CD1c-positive myeloid dendritic cell (primary cell): Measurements from ENCODE around the gene XPO1.
"Not testable (repeated sequence)": the region's sequence is repeated elsewhere in the genome, so short reads cannot be mapped to it uniquely, and the experiment has no call there.

Source experiments
- DNase-seq: peaks from one replicate; pipeline ENCODE4 v3.0.0-alpha.2; 2016; ENCODE audit errors: extremely low spot score

Gene XPO1

GRCh38 chr2:61469424-61470121 lies 68.6 kb downstream of the XPO1 start:
- DNase-seq = no peak

GRCh38 chr2:61468231-61468630 lies 69.9 kb downstream of the XPO1 start:
- DNase-seq = not testable (repeated sequence)

GRCh38 chr2:61465045-61465444 lies 73.1 kb downstream of the XPO1 start:
- DNase-seq = no peak

GRCh38 chr2:61463769-61464475 lies 74.2 kb downstream of the XPO1 start:
- DNase-seq = no peak

- DNase-seq = no peak
These were observed 76.8 kb downstream of the XPO1 start for GRCh38 chr2:61461404-61461803.

- no peak for DNase-seq
These were observed 78.0 kb downstream of the XPO1 start for GRCh38 chr2:61460163-61460562.

GRCh38 chr2:61456746-61457420 lies 81.3 kb downstream of the XPO1 start:
- DNase-seq = no peak

- DNase-seq = no peak
These were observed 81.9 kb downstream of the XPO1 start for GRCh38 chr2:61456070-61456745.

GRCh38 chr2:61454972-61455371 lies 83.2 kb downstream of the XPO1 start:
- not testable (repeated sequence) for DNase-seq

- no peak for DNase-seq
These were observed 83.8 kb downstream of the XPO1 start for GRCh38 chr2:61454383-61454782.

GRCh38 chr2:61452392-61452791 lies 85.8 kb downstream of the XPO1 start:
- no peak for DNase-seq

- no peak for DNase-seq
These were observed 87.0 kb downstream of the XPO1 start for GRCh38 chr2:61451178-61451577.

- DNase-seq = no peak
These were observed 88.0 kb downstream of the XPO1 start for GRCh38 chr2:61450144-61450543.

- no peak for DNase-seq
These were observed 89.9 kb downstream of the XPO1 start for GRCh38 chr2:61448229-61448628.

- DNase-seq = not testable (repeated sequence)
These were observed 91.2 kb downstream of the XPO1 start for GRCh38 chr2:61446971-61447370.

- DNase-seq = peak; percentile 43
These were observed 94.7 kb downstream of the XPO1 start for GRCh38 chr2:61443342-61444041.

- no peak for DNase-seq
These were observed 98.7 kb downstream of the XPO1 start for GRCh38 chr2:61439241-61440002.

GRCh38 chr2:61438670-61439069 lies 99.5 kb downstream of the XPO1 start:
- no peak for DNase-seq

- no peak for DNase-seq
These were observed 101.0 kb downstream of the XPO1 start for GRCh38 chr2:61437170-61437569.

- no peak for DNase-seq
These were observed 102.1 kb downstream of the XPO1 start for GRCh38 chr2:61436092-61436491.

- DNase-seq = no peak
These were observed 102.9 kb downstream of the XPO1 start for GRCh38 chr2:61435291-61435690.
